ENCODE measurements around the gene TXN2. TPM values are rescaled to one million over a fixed set of nuclear protein-coding genes. Genes with fewer than 3 reads are reported as not detected.

The TXN2 gene
- total and polyA plus RNA-seq, 2 experiments from 2014 or later: 83.1 to 193 TPM

GRCh38 chr22:36464715-36465231, 16.7 kb downstream of the TXN2 start:
- H3K27ac ChIP-seq: peak overlapping the region; percentile 41

GRCh38 chr22:36463783-36464184, 17.7 kb downstream of the TXN2 start:
- peak overlapping the region; percentile 94 for H3K27ac ChIP-seq
- H3K4me3 ChIP-seq: no peak overlapping the region
- no peak for TF ChIP-seq CTCF (IDR thresholded peaks at IDR 0.05; ENCODE audit: low read depth, low read length)
- H3K4me1 ChIP-seq (ENCODE audit: low read depth): peaks cover 35% of the 10 kb centered on the region
- no peaks in the 10 kb centered on the region for H3K9me3 ChIP-seq (ENCODE audit: low read depth)
- H3K36me3 ChIP-seq: no peaks in the 10 kb centered on the region
- DNase-seq (ENCODE audit: low read depth in 1 of 2, low spot score in 1 of 2): peak in 1 of 2 donors; percentile 81
- no peaks in the 10 kb centered on the region for H3K27me3 ChIP-seq

More at GRCh38 chr22:36464715-36465231, 16.7 kb downstream of the TXN2 start:
- TF ChIP-seq CTCF (IDR thresholded peaks at IDR 0.05; ENCODE audit: low read depth, low read length): no peak
- no peaks in the 10 kb centered on the region for H3K36me3 ChIP-seq
- no peaks in the 10 kb centered on the region for H3K9me3 ChIP-seq (ENCODE audit: low read depth)
- DNase-seq (ENCODE audit: low read depth in 1 of 2, low spot score in 1 of 2): no peak
- no peak overlapping the region for H3K4me3 ChIP-seq
- H3K4me1 ChIP-seq (ENCODE audit: low read depth): peaks cover 35% of the 10 kb centered on the region
- no peaks in the 10 kb centered on the region for H3K27me3 ChIP-seq

- no peak for TF ChIP-seq CTCF (IDR thresholded peaks at IDR 0.05; ENCODE audit: low read depth, low read length)
- Histone ChIP-seq H3K36me3 (no peaks in the 10 kb centered on the region), H3K27me3 (no peaks in the 10 kb centered on the region), H3K27ac (peak overlapping the region; percentile 94), H3K4me3 (no peak overlapping the region), H3K9me3 (ENCODE audit: low read depth) (no peaks in the 10 kb centered on the region), H3K4me1 (ENCODE audit: low read depth) (peaks cover 27% of the 10 kb centered on the region)
- DNase-seq (ENCODE audit: low read depth in 1 of 2, low spot score in 1 of 2): peak; percentile 64 to 80
Measured at GRCh38 chr22:36461665-36462649, 19.5 kb downstream of the TXN2 start.

GRCh38 chr22:36460202-36460601, 21.2 kb downstream of the TXN2 start:
- no peak for DNase-seq (ENCODE audit: low read depth in 1 of 2, low spot score in 1 of 2)
- H3K4me1 ChIP-seq (ENCODE audit: low read depth): peaks cover 34% of the 10 kb centered on the region
- no peak for TF ChIP-seq CTCF (IDR thresholded peaks at IDR 0.05; ENCODE audit: low read depth, low read length)

GRCh38 chr22:36457688-36458450, 23.6 kb downstream of the TXN2 start:
- TF ChIP-seq CTCF (IDR thresholded peaks at IDR 0.05; ENCODE audit: low read depth, low read length): no peak
- Histone ChIP-seq H3K4me3 (no peak overlapping the region), H3K9me3 (ENCODE audit: low read depth) (no peaks in the 10 kb centered on the region), H3K4me1 (ENCODE audit: low read depth) (peaks cover 26% of the 10 kb centered on the region), H3K36me3 (no peaks in the 10 kb centered on the region), H3K27ac (peak overlapping the region; percentile 66), H3K27me3 (no peaks in the 10 kb centered on the region)
- DNase-seq (ENCODE audit: low read depth in 1 of 2, low spot score in 1 of 2): peak in 1 of 2 donors; percentile 69

More at GRCh38 chr22:36460202-36460601, 21.2 kb downstream of the TXN2 start:
- Histone ChIP-seq H3K27ac (peak overlapping the region; percentile 81), H3K27me3 (no peaks in the 10 kb centered on the region), H3K36me3 (no peaks in the 10 kb centered on the region), H3K4me3 (no peak overlapping the region), H3K9me3 (ENCODE audit: low read depth) (no peaks in the 10 kb centered on the region)

Data from cardiac muscle cell (in vitro differentiated cells and primary cell).